GM10266 (cell line): ENCODE results near the gene CEP20.

Experiments
- DNase-seq: peaks from one replicate; pipeline ENCODE4 v3.0.0; 2012; ENCODE audit errors: extremely low spot score
- TF ChIP-seq, protein P1 (sequence below): IDR thresholded peaks from 2 replicates; pipeline ENCODE4 v1.5.1; 2012; ENCODE audit warnings: mild to moderate bottlenecking, low read depth; ENCODE audit not compliant: control insufficient read depth, insufficient read depth; ENCODE audit errors: missing control alignments

The CEP20 gene

DNA sequence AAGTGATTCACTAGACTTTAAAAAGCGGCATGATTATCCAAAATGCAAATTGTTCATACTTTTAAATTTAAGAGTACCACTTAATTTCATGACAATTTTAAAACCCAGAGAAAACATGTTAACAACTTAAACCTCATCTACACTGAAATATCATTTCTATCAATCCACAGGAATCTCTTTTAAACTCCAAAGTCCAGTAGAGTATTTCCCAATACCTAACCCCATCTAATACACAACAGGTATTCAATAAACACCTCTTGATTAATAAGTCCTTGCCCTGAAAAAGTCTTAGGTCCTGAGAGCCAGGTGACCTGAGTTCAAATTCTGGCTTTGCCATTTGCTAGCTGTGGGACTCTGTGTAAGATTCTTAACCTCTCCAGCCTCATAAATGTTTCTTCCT, 14.7 kb downstream of the CEP20 start:
- no peak for DNase-seq
- TF ChIP-seq, protein P1, sequence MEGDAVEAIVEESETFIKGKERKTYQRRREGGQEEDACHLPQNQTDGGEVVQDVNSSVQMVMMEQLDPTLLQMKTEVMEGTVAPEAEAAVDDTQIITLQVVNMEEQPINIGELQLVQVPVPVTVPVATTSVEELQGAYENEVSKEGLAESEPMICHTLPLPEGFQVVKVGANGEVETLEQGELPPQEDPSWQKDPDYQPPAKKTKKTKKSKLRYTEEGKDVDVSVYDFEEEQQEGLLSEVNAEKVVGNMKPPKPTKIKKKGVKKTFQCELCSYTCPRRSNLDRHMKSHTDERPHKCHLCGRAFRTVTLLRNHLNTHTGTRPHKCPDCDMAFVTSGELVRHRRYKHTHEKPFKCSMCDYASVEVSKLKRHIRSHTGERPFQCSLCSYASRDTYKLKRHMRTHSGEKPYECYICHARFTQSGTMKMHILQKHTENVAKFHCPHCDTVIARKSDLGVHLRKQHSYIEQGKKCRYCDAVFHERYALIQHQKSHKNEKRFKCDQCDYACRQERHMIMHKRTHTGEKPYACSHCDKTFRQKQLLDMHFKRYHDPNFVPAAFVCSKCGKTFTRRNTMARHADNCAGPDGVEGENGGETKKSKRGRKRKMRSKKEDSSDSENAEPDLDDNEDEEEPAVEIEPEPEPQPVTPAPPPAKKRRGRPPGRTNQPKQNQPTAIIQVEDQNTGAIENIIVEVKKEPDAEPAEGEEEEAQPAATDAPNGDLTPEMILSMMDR, result no peak

GRCh38 chr16:15873301-15873700, 15.1 kb downstream of the CEP20 start:
- DNase-seq, result no peak
- TF ChIP-seq, protein P1, result no peak

- TF ChIP-seq, protein P1, result no peak
Observed at GRCh38 chr16:15870011-15870410, 18.4 kb downstream of the CEP20 start.

GRCh38 chr16:15866451-15866850, 22.0 kb downstream of the CEP20 start:
- DNase-seq, result no peak
- TF ChIP-seq, protein P1, result no peak

More at GRCh38 chr16:15870011-15870410, 18.4 kb downstream of the CEP20 start:
- DNase-seq, result no peak

GRCh38 chr16:15865742-15866141, 22.7 kb downstream of the CEP20 start:
- TF ChIP-seq, protein P1, result no peak
- no peak for DNase-seq

DNA sequence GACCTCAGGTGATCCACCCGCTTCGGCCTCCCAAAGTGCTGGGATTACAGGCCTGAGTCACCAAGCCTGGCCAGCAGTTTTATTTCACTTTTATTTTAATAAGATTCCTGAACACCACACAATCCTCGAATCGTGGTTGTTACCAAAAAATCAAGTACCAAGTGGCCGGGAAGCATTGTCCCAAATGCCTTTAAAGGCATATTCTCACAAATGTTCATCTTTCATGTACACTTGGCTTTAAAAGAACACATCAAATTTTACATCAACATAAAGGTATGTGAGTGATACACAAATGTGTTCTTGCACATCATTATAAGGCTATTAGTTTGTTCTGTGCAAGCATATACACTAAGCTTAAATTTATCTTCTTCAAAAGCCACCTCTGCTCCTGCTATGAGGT, 23.5 kb downstream of the CEP20 start:
- no peak for DNase-seq
- TF ChIP-seq, protein P1, result no peak

DNA sequence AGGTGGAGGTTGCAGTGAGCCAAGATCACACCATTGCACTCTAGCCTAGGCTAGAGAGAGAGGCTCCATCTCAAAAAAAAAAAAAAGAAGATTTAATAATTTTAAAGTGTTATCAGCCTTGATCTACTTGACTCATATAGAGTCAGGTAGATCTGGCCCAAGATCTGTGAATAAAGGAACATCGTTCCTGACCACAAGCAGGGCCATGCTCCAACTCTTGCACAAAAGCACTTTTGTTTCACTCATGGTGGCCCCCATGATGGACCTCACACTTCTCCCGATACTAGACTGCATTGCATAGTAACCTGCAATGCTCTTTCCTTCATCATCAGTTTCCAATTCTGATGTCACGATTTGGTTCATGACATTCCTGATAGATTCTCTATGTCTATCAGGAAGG, 26.4 kb downstream of the CEP20 start:
- no peak for DNase-seq
- TF ChIP-seq, protein P1, result no peak
